ENCODE measurements around the gene TRIM24. TPM values are rescaled to one million over a fixed set of nuclear protein-coding genes. Genes with fewer than 3 reads are reported as not detected.

The TRIM24 gene
- total and polyA plus RNA-seq, 10 of the 15 experiments (the other 5 are each of a cell fraction or from before 2014, with no cell fraction given), result 4.6 to 23.5 (median 13.6) TPM

DNA sequence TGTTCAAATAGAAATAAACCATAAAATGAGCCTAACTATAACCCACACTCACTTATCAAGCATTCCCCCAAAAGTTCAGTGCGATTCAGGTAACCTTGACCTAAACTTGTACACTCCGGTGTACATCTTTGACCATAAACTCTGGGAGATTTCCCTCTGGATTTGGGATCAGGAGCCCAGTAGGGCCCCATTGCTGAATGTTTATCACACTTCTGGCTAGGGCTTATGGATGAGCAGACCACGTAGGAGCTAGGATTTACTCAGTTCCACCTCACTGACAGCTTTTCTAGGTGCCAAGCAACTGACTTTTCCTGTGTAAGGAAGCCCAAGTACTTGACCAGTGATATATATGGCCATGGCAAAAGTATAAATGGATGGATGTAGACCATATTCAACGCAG lies 127.4 kb downstream of the TRIM24 start:
- no peaks in the 10 kb centered on the region for H3K27me3 ChIP-seq (replicated peaks in 1 of 2; ENCODE audit: control insufficient read depth in 2 of 2, insufficient read depth in 2 of 2, low read length in 1 of 2)
- FAIRE-seq, result no peak
- intact Hi-C loops (cut with micrococcal nuclease; ENCODE audit: unreplicated experiment) (no loop called here), in situ Hi-C loops (cut with MboI) (no loop called here)
- BruUV-seq (replicated peaks), result no TSS peak
- H3K27ac ChIP-seq (ENCODE audit: control insufficient read depth, insufficient read depth), result no peak overlapping the region
- H3K79me2 ChIP-seq (ENCODE audit: control insufficient read depth, insufficient read depth, low read length), result no peaks in the 10 kb centered on the region
- H4K20me1 ChIP-seq (ENCODE audit: control insufficient read depth, insufficient read depth), result no peaks in the 10 kb centered on the region
- no peak overlapping the region for H3K4me3 ChIP-seq
- RAD21 ChIA-PET (ENCODE audit: unreplicated experiment), result no interaction called here
- SMC1A ChIA-PET (ENCODE audit: uncharacterized antibody, unreplicated experiment), result no interaction called here
- H3K9ac ChIP-seq (ENCODE audit: control insufficient read depth, insufficient read depth, low read length), result no peak overlapping the region
- ATAC-seq, result no peak
- CTCF ChIA-PET, result interaction anchor here (1.0 kb wide), 1 partner anchor 51 kb away, joined by 3 read pairs; no protein-coding TSS in a partner anchor
- no peak for DNase-seq (ENCODE audit: low read depth, low spot score)
- no peaks in the 10 kb centered on the region for H3K9me3 ChIP-seq (replicated peaks; ENCODE audit: control insufficient read depth, insufficient read depth, low read length)
- no peaks in the 10 kb centered on the region; a peak in 1 of 4 replicates for H3K36me3 ChIP-seq (ENCODE audit: control insufficient read depth in 2 of 2, insufficient read depth in 2 of 2, low read length in 1 of 2)
- no peak overlapping the region for H3K4me2 ChIP-seq (ENCODE audit: control insufficient read depth, insufficient read depth)
- no peaks in the 10 kb centered on the region for H3K4me1 ChIP-seq (ENCODE audit: control insufficient read depth, insufficient read depth, low read length)
- WGBS (ENCODE audit: insufficient coverage, insufficient replicate concordance, low lambda C conversion rate, missing lambda C conversion rate), result 98% methylated on average over 4 of the region's 4 CpGs
- POLR2A ChIA-PET, result no interaction called here
- no peak overlapping the region for H2AFZ ChIP-seq (ENCODE audit: control insufficient read depth, low read depth, low read length)
- TF ChIP-seq TCF3 (IDR thresholded peaks at IDR 0.05; ENCODE audit: borderline replicate concordance, insufficient read depth, low read depth, low read length) (no peak), FOXK2 (IDR thresholded peaks at IDR 0.05) (no peak), SIN3A (IDR thresholded peaks at IDR 0.05; ENCODE audit: low read depth, low read length) (no peak), BRCA1 (IDR thresholded peaks at IDR 0.05; ENCODE audit: low read depth, low read length) (no peak), NFYB (IDR thresholded peaks at IDR 0.05; ENCODE audit: insufficient read depth, low read depth, low read length) (no peak), HCFC1 (IDR thresholded peaks at IDR 0.05; ENCODE audit: low read length) (no peak), CUX1 (IDR thresholded peaks at IDR 0.05; ENCODE audit: insufficient replicate concordance, low read depth, low read length) (no peak), CHD2 (IDR thresholded peaks at IDR 0.05; ENCODE audit: borderline replicate concordance, low read depth, low read length) (no peak), TBL1XR1 (IDR thresholded peaks at IDR 0.05; ENCODE audit: low read depth, low read length) (no peak), EP300 (IDR thresholded peaks at IDR 0.05; ENCODE audit: borderline replicate concordance in 1 of 2, control insufficient read depth in 1 of 2, low read depth in 2 of 2, low read length in 2 of 2) (no peak), PKNOX1 (IDR thresholded peaks at IDR 0.05) (no peak), RELB (IDR thresholded peaks at IDR 0.05; ENCODE audit: low read depth) (no peak), SRF (IDR thresholded peaks at IDR 0.05; ENCODE audit: low read depth in 2 of 2, low read length in 2 of 2) (no peak), MTA2 (IDR thresholded peaks at IDR 0.05; ENCODE audit: low read depth) (no peak)

All from GM12878 (cell line).